GM23338 (cell line): Measurements from ENCODE around the gene PTPN13. TPM values are rescaled to one million over a fixed set of nuclear protein-coding genes. Genes with fewer than 3 reads are reported as not detected.

Experiments
- ATAC-seq: fragments of 200-7000 bp; cut with Tn5 transposase; 3 replicates; pipeline ENCODE4 v1.9.1; 2020
- DNase-seq: peaks from one replicate; pipeline ENCODE4 v3.0.0-alpha.2; 2015; ENCODE audit warnings: low spot score
- H2AFZ ChIP-seq: fragments of 200-600 bp; sonication (generic); 2 replicates; pipeline ENCODE4 v1.8.0; 2016; ENCODE audit warnings: antibody characterized with exemption, mild to moderate bottlenecking, moderate library complexity
- H3F3A ChIP-seq: fragments of 200-600 bp; sonication (generic); replicated peaks from 2 replicates; pipeline ENCODE4 v1.8.0; 2017; ENCODE audit warnings: antibody characterized with exemption, mixed run types, low read depth
- H3K27ac ChIP-seq: fragments of 200-600 bp; sonication (generic); 2 replicates; pipeline ENCODE4 v1.6.1; 2016; ENCODE audit warnings: low read depth
- H3K27me3 ChIP-seq: fragments of 200-600 bp; sonication (generic); 2 replicates; pipeline ENCODE4 v1.8.0; 2016; ENCODE audit warnings: mild to moderate bottlenecking, mixed run types, moderate library complexity; ENCODE audit not compliant: insufficient read depth
- H3K36me3 ChIP-seq: fragments of 200-600 bp; sonication (generic); 2 replicates; pipeline ENCODE4 v1.8.0; 2016; ENCODE audit warnings: mild to moderate bottlenecking; ENCODE audit not compliant: insufficient read depth
- H3K4me1 ChIP-seq: fragments of 200-600 bp; sonication (generic); 2 replicates; pipeline ENCODE4 v1.8.0; 2016; ENCODE audit warnings: mild to moderate bottlenecking, moderate library complexity; ENCODE audit not compliant: insufficient read depth
- H3K4me2 ChIP-seq: fragments of 200-600 bp; sonication (generic); 2 replicates; pipeline ENCODE4 v1.7.1; 2017; ENCODE audit warnings: mixed run types
- H3K4me3 ChIP-seq: fragments of 200-600 bp; sonication (generic); 2 replicates; pipeline ENCODE4 v1.6.1; 2016; ENCODE audit warnings: mixed run types
- H3K79me2 ChIP-seq: fragments of 200-600 bp; sonication (generic); replicated peaks from 2 replicates; pipeline ENCODE4 v1.8.0; 2017; ENCODE audit warnings: mild to moderate bottlenecking; ENCODE audit not compliant: insufficient read depth
- H3K9me2 ChIP-seq: fragments of 200-600 bp; sonication (generic); 2 replicates; pipeline ENCODE4 v1.8.0; 2017; ENCODE audit not compliant: insufficient read depth
- H4K20me1 ChIP-seq: fragments of 200-600 bp; sonication (generic); replicated peaks from 2 replicates; pipeline ENCODE4 v1.8.0; 2017; ENCODE audit warnings: mild to moderate bottlenecking; ENCODE audit not compliant: insufficient read depth
- H3K27ac Mint-ChIP-seq: 2 replicates; pipeline ENCODE4 v1.8.0; 2020; ENCODE audit warnings: inconsistent platforms, mild to moderate bottlenecking, moderate library complexity, mixed read lengths
- H3K27me3 Mint-ChIP-seq: 3 replicates; pipeline ENCODE4 v1.8.0; 2022; ENCODE audit warnings: low read depth, mild to moderate bottlenecking, moderate library complexity, mixed read lengths, inconsistent platforms; ENCODE audit not compliant: insufficient read depth, poor library complexity
- H3K36me3 Mint-ChIP-seq: 3 replicates; pipeline ENCODE4 v1.8.0; 2021; ENCODE audit warnings: low read depth, mild to moderate bottlenecking, inconsistent platforms, moderate library complexity, mixed read lengths
- H3K4me1 Mint-ChIP-seq: 3 replicates; pipeline ENCODE4 v1.8.0; 2020; ENCODE audit warnings: mild to moderate bottlenecking, inconsistent platforms, mixed read lengths
- H3K4me3 Mint-ChIP-seq: 3 replicates; pipeline ENCODE4 v1.8.0; 2021; ENCODE audit warnings: moderate library complexity, mild to moderate bottlenecking, inconsistent platforms, mixed read lengths
- H3K9me3 Mint-ChIP-seq: 3 replicates; pipeline ENCODE4 v1.8.0; 2020; ENCODE audit warnings: moderate library complexity, mild to moderate bottlenecking, inconsistent platforms, mixed read lengths
- CREB1 ChIP-seq: fragments of 250-450 bp; sonication (Bioruptor Pico); IDR thresholded peaks from 2 replicates; pipeline ENCODE4 v1.5.0; 2020; ENCODE audit warnings: low read depth, mild to moderate bottlenecking, moderate library complexity
- CTCF ChIP-seq, 2 experiments: fragments of 200-600 bp in 1 of 2; sonication (generic) in 1 of 2; conservative IDR thresholded peaks; 2 replicates each; pipeline versions ENCODE4 v1.5.1 to v1.6.1; 2016 to 2017; ENCODE audit warnings: antibody characterized with exemption in 2 of 2, low read depth in 2 of 2, mild to moderate bottlenecking in 2 of 2, moderate library complexity in 1 of 2
- ETS1 ChIP-seq: IDR thresholded peaks from 2 replicates; pipeline ENCODE4 v1.6.1; 2016; ENCODE audit warnings: antibody characterized with exemption
- EZH2 ChIP-seq: fragments of 200-600 bp; sonication (generic); IDR thresholded peaks from one replicate; pipeline ENCODE4 v1.8.0; 2017; ENCODE audit warnings: antibody characterized with exemption, mild to moderate bottlenecking, low read depth; ENCODE audit not compliant: unreplicated experiment
- EZH2phosphoT487 ChIP-seq: fragments of 200-600 bp; sonication (generic); IDR thresholded peaks from one replicate; pipeline ENCODE4 v1.8.1; 2018; ENCODE audit warnings: antibody characterized with exemption; ENCODE audit not compliant: unreplicated experiment
- JUNB ChIP-seq: IDR thresholded peaks from one replicate; pipeline ENCODE4 v1.6.1; 2016; ENCODE audit warnings: antibody characterized with exemption; ENCODE audit not compliant: unreplicated experiment
- NANOG ChIP-seq: IDR thresholded peaks from 2 replicates; pipeline ENCODE4 v1.6.1; 2016; ENCODE audit warnings: antibody characterized with exemption, borderline replicate concordance
- POLR2AphosphoS5 ChIP-seq: IDR thresholded peaks from 2 replicates; pipeline ENCODE4 v1.6.1; 2016; ENCODE audit warnings: antibody characterized with exemption, low read depth
- REST ChIP-seq: IDR thresholded peaks from one replicate; pipeline ENCODE4 v1.6.1; 2018; ENCODE audit warnings: antibody characterized with exemption; ENCODE audit not compliant: unreplicated experiment
- STAT1 ChIP-seq: IDR thresholded peaks from one replicate; pipeline ENCODE4 v1.6.1; 2016; ENCODE audit warnings: antibody characterized with exemption; ENCODE audit not compliant: unreplicated experiment
- ZNF114 ChIP-seq: fragments of 250-450 bp; sonication (Bioruptor Pico); IDR thresholded peaks from 2 replicates; pipeline ENCODE4 v1.5.0; 2020; ENCODE audit warnings: mild to moderate bottlenecking, moderate library complexity
- ZNF331 ChIP-seq: fragments of 250-450 bp; sonication (Bioruptor Pico); IDR thresholded peaks from 2 replicates; pipeline ENCODE4 v1.5.0; 2020; ENCODE audit warnings: low read depth, mild to moderate bottlenecking, moderate library complexity
- ZNF462 ChIP-seq: fragments of 250-450 bp; sonication (Bioruptor Pico); IDR thresholded peaks from 2 replicates; pipeline ENCODE4 v1.5.0; 2020; ENCODE audit warnings: mild to moderate bottlenecking, moderate library complexity
- polyA plus RNA-seq: library from polyadenylated mRNA; unstranded; fragments of >200 nt; fragmentation: Nextera tagmentation; extraction: Ambion mirVana; gene quantifications from 2 replicates; pipeline ENCODE4 v1.2.1, GENCODE V29; 2016
- total RNA-seq: library from RNA; depleted of rRNA; stranded (reverse); fragments of >200 nt; shearing (Covaris generic); gene quantifications from 2 replicates; pipeline ENCODE4 v1.2.3, GENCODE V29; 2014

PTPN13 gene
- total and polyA plus RNA-seq, 2 experiments from 2014 or later: 12.6 to 49.9 TPM

GRCh38 chr4:86749121-86749520 lies 155.0 kb downstream of the PTPN13 start:
- Histone ChIP-seq H3K9me2 (no peaks in the 10 kb centered on the region), H3K79me2 (no peaks in the 10 kb centered on the region), H4K20me1 (no peaks in the 10 kb centered on the region), H3K4me1 (no peaks in the 10 kb centered on the region), H3K27ac (no peak overlapping the region), H3K4me3 (no peak overlapping the region), H3F3A (no peaks in the 10 kb centered on the region), H3K36me3 (no peaks in the 10 kb centered on the region; the same call in none of the 2 replicates), H3K4me2 (no peak overlapping the region), H2AFZ (no peak overlapping the region), H3K27me3 (no peaks in the 10 kb centered on the region)
- Mint-ChIP-seq H3K4me1 (no peaks in the 10 kb centered on the region), H3K9me3 (no peaks in the 10 kb centered on the region), H3K27ac (no peak overlapping the region), H3K36me3 (peaks cover 13% of the 10 kb centered on the region), H3K27me3 (no peaks in the 10 kb centered on the region), H3K4me3 (no peak overlapping the region)
- ATAC-seq (no peak), DNase-seq (no peak)
- TF ChIP-seq EZH2phosphoT487 (no peak), POLR2AphosphoS5 (no peak), CTCF (conservative IDR thresholded peaks at IDR 0.05; ENCODE audit: low read depth in 2 of 2) (no peak), EZH2 (no peak), NANOG (no peak), ETS1 (no peak), REST (no peak), STAT1 (no peak), ZNF114 (CRISPR knock-in tag) (no peak), ZNF462 (CRISPR knock-in tag) (no peak), ZNF331 (CRISPR knock-in tag) (no peak), JUNB (no peak), CREB1 (no peak)
